Measurements from ENCODE around the gene S100A1. TPM values are rescaled to one million over a fixed set of nuclear protein-coding genes. Genes with fewer than 3 reads are reported as not detected.

S100A1 gene
- total and polyA plus RNA-seq, 2 of the 8 experiments (the other 6 are each of a cell fraction or from before 2014, with no cell fraction given) = 2.0 TPM; not detected in 1

DNA sequence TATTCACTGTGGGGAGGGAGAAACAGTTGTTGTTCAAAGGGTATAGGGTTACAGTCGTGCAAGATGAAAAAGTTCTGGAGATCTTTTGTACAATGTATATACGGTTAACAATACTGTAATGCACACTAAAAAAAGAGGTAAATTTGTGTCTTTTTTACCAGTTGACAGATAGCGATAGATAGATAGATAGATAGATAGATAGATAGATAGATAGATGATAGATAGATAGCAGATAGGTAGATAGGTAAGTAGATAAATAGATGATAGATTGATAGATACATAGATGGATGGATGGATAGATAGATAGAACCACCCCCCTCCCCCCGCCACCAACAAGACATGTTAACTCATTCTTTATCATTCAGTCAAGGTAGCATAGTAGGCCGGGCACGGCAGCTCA lies 25.5 kb upstream of the S100A1 start:
- Histone ChIP-seq H3K79me1 (ENCODE audit: low read depth, low read length) (no peaks in the 10 kb centered on the region), H4K91ac (replicated peaks; ENCODE audit: insufficient read length, low read length) (no peak overlapping the region), H2BK5ac (ENCODE audit: low read depth, low read length) (no peak overlapping the region), H4K8ac (ENCODE audit: extremely low read depth, insufficient read depth, low read length) (no peak overlapping the region), H2BK15ac (ENCODE audit: low read length) (no peak overlapping the region), H3K36me3 (ENCODE audit: control insufficient read depth in 2 of 4, insufficient read depth in 4 of 4, low read length in 3 of 4) (no peaks in the 10 kb centered on the region), H3K9ac (replicated peaks in 1 of 4; ENCODE audit: extremely low read depth in 1 of 4, low read depth in 3 of 4, low read length in 3 of 4) (no peak overlapping the region), H3K56ac (replicated peaks; ENCODE audit: insufficient read length, low read depth, low read length) (no peak overlapping the region), H3K4me1 (replicated peaks in 1 of 4; ENCODE audit: control insufficient read depth in 3 of 4, insufficient read depth in 4 of 4, low read length in 3 of 4) (peaks cover 3 to 10% (median 5%) of the 10 kb centered on the region in 4 experiments; a peak in 4 of 7 replicates), H3K23me2 (ENCODE audit: low read depth, low read length) (no peaks in the 10 kb centered on the region; the same call in 1 of the 2 replicates), H3K27ac (ENCODE audit: low read depth, low read length) (no peak overlapping the region), H2BK12ac (ENCODE audit: low read depth, low read length) (no peak overlapping the region), H2AFZ (ENCODE audit: low read length) (no peak overlapping the region), H3K4me2 (ENCODE audit: insufficient read depth in 1 of 2, low read depth in 2 of 2, low read length in 2 of 2) (no peak overlapping the region), H3K23ac (ENCODE audit: insufficient read length) (no peak overlapping the region), H4K20me1 (replicated peaks in 1 of 2; ENCODE audit: control insufficient read depth in 1 of 2, insufficient read depth in 2 of 2, low read length in 2 of 2) (no peaks in the 10 kb centered on the region), H4K5ac (ENCODE audit: insufficient read length, low read depth, low read length) (no peak overlapping the region), H3K4ac (replicated peaks; ENCODE audit: insufficient read length, low read depth, low read length) (no peak overlapping the region), H3K14ac (ENCODE audit: insufficient read length) (no peak overlapping the region), H3K18ac (ENCODE audit: extremely low read depth, low read length) (no peak overlapping the region), H2BK120ac (replicated peaks; ENCODE audit: low read depth, low read length) (no peak overlapping the region), H3K4me3 (ENCODE audit: extremely low read depth in 1 of 4, insufficient read depth in 2 of 4, low read depth in 3 of 4, low read length in 4 of 4) (no peak overlapping the region), H2BK20ac (ENCODE audit: low read length) (no peak overlapping the region), H3K27me3 (replicated peaks in 1 of 4; ENCODE audit: control insufficient read depth in 3 of 4, extremely low read depth in 1 of 4, insufficient read depth in 3 of 4, low read length in 3 of 4) (no peaks in the 10 kb centered on the region), H3K79me2 (ENCODE audit: control insufficient read depth in 1 of 2, insufficient read depth in 2 of 2, low read length in 2 of 2) (no peaks in the 10 kb centered on the region), H2AK5ac (ENCODE audit: low read depth, low read length) (no peak overlapping the region), H3K9me3 (ENCODE audit: insufficient read depth in 2 of 2, low read depth in 1 of 2, low read length in 1 of 2) (no peaks in the 10 kb centered on the region)
- WGBS, 2 experiments (ENCODE audit: extremely low coverage in 1 of 2, insufficient coverage in 1 of 2, insufficient read length in 1 of 2, insufficient replicate concordance in 2 of 2, low coverage in 1 of 2, low lambda C conversion rate in 2 of 2, missing lambda C conversion rate in 1 of 2) = 94% methylated on average over 6 of the region's 6 CpGs; no CpG with 5 or more reads in 1 of the 2 experiments
- TF ChIP-seq SP1 (IDR thresholded peaks at IDR 0.05; ENCODE audit: low read depth, low read length) (no peak), TBP (IDR thresholded peaks at IDR 0.05; ENCODE audit: low read depth, low read length) (no peak), SIRT6 (IDR thresholded peaks at IDR 0.05; ENCODE audit: low read length) (no peak)
- ChIA-PET POLR2A (ENCODE audit: partially characterized antibody) (interaction anchor here (1.6 kb wide), 1 partner anchor 31 kb away, joined by 7 read pairs; the partner anchor contains the start of gene CHTOP), CTCF (ENCODE audit: partially characterized antibody) (interaction anchor here (2.8 to 7.9 kb wide), 2 partner anchors 13 to 26 kb away, joined by 16 to 80 read pairs; partner anchors contain the start of genes S100A1, S100A13, S100A14 and S100A16)
- no peak for FAIRE-seq
- DNase-seq (ENCODE audit: low read depth in 1 of 2, low spot score in 2 of 2) = no peak

All from H1 (cell line).